ENCODE data around the gene SNX19.

DNA sequence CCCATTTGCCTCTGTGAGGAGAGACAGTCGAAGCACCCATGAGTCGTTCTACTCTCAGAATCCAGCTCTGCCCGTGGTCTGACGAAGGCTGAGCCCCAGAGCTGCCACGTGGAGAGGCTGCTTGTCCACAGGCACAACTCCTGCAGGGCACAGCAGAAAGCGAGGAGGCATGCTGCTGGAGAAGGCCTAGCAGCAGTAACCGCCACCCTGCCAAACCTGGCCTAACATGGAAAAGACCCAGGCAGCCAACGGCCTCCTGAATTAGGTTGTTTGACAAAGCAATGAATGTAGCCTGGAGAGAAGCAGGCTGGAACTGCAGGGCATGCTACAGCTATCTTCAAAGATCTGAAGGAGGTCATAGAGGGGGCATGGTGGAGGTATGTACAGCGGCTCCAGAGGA is 89.7 kb downstream of the SNX19 start:
- TF ChIP-seq, protein P1, sequence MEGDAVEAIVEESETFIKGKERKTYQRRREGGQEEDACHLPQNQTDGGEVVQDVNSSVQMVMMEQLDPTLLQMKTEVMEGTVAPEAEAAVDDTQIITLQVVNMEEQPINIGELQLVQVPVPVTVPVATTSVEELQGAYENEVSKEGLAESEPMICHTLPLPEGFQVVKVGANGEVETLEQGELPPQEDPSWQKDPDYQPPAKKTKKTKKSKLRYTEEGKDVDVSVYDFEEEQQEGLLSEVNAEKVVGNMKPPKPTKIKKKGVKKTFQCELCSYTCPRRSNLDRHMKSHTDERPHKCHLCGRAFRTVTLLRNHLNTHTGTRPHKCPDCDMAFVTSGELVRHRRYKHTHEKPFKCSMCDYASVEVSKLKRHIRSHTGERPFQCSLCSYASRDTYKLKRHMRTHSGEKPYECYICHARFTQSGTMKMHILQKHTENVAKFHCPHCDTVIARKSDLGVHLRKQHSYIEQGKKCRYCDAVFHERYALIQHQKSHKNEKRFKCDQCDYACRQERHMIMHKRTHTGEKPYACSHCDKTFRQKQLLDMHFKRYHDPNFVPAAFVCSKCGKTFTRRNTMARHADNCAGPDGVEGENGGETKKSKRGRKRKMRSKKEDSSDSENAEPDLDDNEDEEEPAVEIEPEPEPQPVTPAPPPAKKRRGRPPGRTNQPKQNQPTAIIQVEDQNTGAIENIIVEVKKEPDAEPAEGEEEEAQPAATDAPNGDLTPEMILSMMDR (conservative IDR thresholded peaks at IDR 0.05; ENCODE audit: low read depth, low read length): no peak
- TF ChIP-seq MAZ (IDR thresholded peaks at IDR 0.05; ENCODE audit: borderline replicate concordance, low read depth, low read length): no peak
- no peak for TF ChIP-seq RAD21 (IDR thresholded peaks at IDR 0.05; ENCODE audit: low read length)
- TF ChIP-seq, protein P2, sequence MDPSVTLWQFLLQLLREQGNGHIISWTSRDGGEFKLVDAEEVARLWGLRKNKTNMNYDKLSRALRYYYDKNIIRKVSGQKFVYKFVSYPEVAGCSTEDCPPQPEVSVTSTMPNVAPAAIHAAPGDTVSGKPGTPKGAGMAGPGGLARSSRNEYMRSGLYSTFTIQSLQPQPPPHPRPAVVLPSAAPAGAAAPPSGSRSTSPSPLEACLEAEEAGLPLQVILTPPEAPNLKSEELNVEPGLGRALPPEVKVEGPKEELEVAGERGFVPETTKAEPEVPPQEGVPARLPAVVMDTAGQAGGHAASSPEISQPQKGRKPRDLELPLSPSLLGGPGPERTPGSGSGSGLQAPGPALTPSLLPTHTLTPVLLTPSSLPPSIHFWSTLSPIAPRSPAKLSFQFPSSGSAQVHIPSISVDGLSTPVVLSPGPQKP (IDR thresholded peaks at IDR 0.05; ENCODE audit: borderline replicate concordance, low read depth, low read length): no peak
- TF ChIP-seq POLR2A (IDR thresholded peaks at IDR 0.05; ENCODE audit: low read depth, low read length): no peak
- TF ChIP-seq FOS (IDR thresholded peaks at IDR 0.05; ENCODE audit: low read depth, low read length): no peak
- no peak for TF ChIP-seq MXI1 (IDR thresholded peaks at IDR 0.05; ENCODE audit: borderline replicate concordance, low read depth, low read length)
- TF ChIP-seq CEBPB (IDR thresholded peaks at IDR 0.05; ENCODE audit: low read depth, low read length): no peak
- TF ChIP-seq MAFK (IDR thresholded peaks at IDR 0.05; ENCODE audit: low read depth, low read length): no peak
- TF ChIP-seq, protein P3, sequence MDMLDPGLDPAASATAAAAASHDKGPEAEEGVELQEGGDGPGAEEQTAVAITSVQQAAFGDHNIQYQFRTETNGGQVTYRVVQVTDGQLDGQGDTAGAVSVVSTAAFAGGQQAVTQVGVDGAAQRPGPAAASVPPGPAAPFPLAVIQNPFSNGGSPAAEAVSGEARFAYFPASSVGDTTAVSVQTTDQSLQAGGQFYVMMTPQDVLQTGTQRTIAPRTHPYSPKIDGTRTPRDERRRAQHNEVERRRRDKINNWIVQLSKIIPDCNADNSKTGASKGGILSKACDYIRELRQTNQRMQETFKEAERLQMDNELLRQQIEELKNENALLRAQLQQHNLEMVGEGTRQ (IDR thresholded peaks at IDR 0.05; ENCODE audit: low read depth, low read length): no peak
